WERI-Rb-1 (cell line): ENCODE data around the gene KNSTRN.

ENCODE experiments used
- DNase-seq: peaks from one replicate; pipeline ENCODE4 v3.0.0-alpha.2; 2020
- H3K27ac ChIP-seq: fragments of 250-450 bp; sonication (Bioruptor Pico); 2 replicates; pipeline ENCODE4 v1.5.1; 2020; ENCODE audit warnings: mild to moderate bottlenecking, moderate library complexity
- H3K27me3 ChIP-seq: fragments of 250-450 bp; sonication (Bioruptor Pico); 2 replicates; pipeline ENCODE4 v1.5.1; 2021; ENCODE audit warnings: mild to moderate bottlenecking, low read depth, moderate library complexity; ENCODE audit not compliant: insufficient read depth, severe bottlenecking
- H3K36me3 ChIP-seq: fragments of 250-450 bp; sonication (Bioruptor Pico); 2 replicates; pipeline ENCODE4 v1.5.1; 2020; ENCODE audit warnings: mild to moderate bottlenecking, moderate library complexity
- H3K4me3 ChIP-seq: 2 replicates; pipeline ENCODE4 v1.5.1; 2011; ENCODE audit warnings: low read depth, mild to moderate bottlenecking, control low read depth, low read length
- H3K9me3 ChIP-seq: fragments of 250-450 bp; sonication (Bioruptor Pico); 2 replicates; pipeline ENCODE4 v1.5.1; 2021; ENCODE audit warnings: mild to moderate bottlenecking, moderate library complexity; ENCODE audit not compliant: severe bottlenecking
- CTCF ChIP-seq: IDR thresholded peaks from 2 replicates; pipeline ENCODE4 v1.5.1; 2011; ENCODE audit warnings: low read depth, mild to moderate bottlenecking, control low read depth, inconsistent platforms, low read length

KNSTRN gene

GRCh38 chr15:40441565-40442531 is 59.3 kb downstream of the KNSTRN start:
- no peaks in the 10 kb centered on the region for H3K9me3 ChIP-seq
- H3K4me3 ChIP-seq: peak overlapping the region; percentile 76
- DNase-seq: peak; percentile 39
- peaks cover 4% of the 10 kb centered on the region for H3K36me3 ChIP-seq
- no peaks in the 10 kb centered on the region for H3K27me3 ChIP-seq
- peak; percentile 18; the same call in 1 of the 2 replicates for TF ChIP-seq CTCF
- peak overlapping the region; percentile 88 for H3K27ac ChIP-seq

- H3K4me3 ChIP-seq: no peak overlapping the region
These were observed 60.7 kb downstream of the KNSTRN start for GRCh38 chr15:40443255-40443654.

GRCh38 chr15:40443846-40444245 is 61.3 kb downstream of the KNSTRN start:
- peaks cover 4% of the 10 kb centered on the region for H3K36me3 ChIP-seq
- no peak for TF ChIP-seq CTCF
- H3K4me3 ChIP-seq: no peak overlapping the region
- DNase-seq: no peak
- no peaks in the 10 kb centered on the region for H3K27me3 ChIP-seq
- no peak overlapping the region for H3K27ac ChIP-seq
- no peaks in the 10 kb centered on the region for H3K9me3 ChIP-seq

More at GRCh38 chr15:40443255-40443654, 60.7 kb downstream of the KNSTRN start:
- no peak for TF ChIP-seq CTCF
- DNase-seq: no peak
- Histone ChIP-seq H3K27me3 (no peaks in the 10 kb centered on the region), H3K27ac (no peak overlapping the region), H3K9me3 (no peaks in the 10 kb centered on the region), H3K36me3 (peaks cover 4% of the 10 kb centered on the region)
